SK-N-SH (cell line): ENCODE measurements around the gene MS4A15. TPM values are rescaled to one million over a fixed set of nuclear protein-coding genes. Genes with fewer than 3 reads are reported as not detected.

ENCODE experiments used
- CTCF ChIA-PET: fragments of 300-600, 350-600 bp; formaldehyde crosslinking; extraction: SDS; loops from one replicate; lab custom pipeline; 2021; lab: Yijun Ruan, JAX
- POLR2A ChIA-PET: fragments of 350-600 bp; sonication (Branson Sonifier 250); formaldehyde crosslinking; extraction: SDS; loops from one replicate; lab custom pipeline; 2020; ENCODE audit warnings: antibody characterized with exemption, inconsistent platforms; lab: Yijun Ruan, JAX
- DNase-seq: peaks from one replicate; pipeline ENCODE4 v3.0.0; 2012
- H2AFZ ChIP-seq: fragments of 200-600 bp; sonication (generic); 2 replicates; pipeline ENCODE4 v1.8.1; 2016; ENCODE audit warnings: antibody characterized with exemption, mild to moderate bottlenecking, low read depth
- H3F3A ChIP-seq: fragments of 200-600 bp; sonication (generic); replicated peaks from 2 replicates; pipeline ENCODE3; 2016; ENCODE audit warnings: antibody characterized with exemption, mild to moderate bottlenecking; ENCODE audit not compliant: insufficient read depth
- H3K27ac ChIP-seq, 2 experiments: fragments of 200-500 bp in 1 of 2; fragments of 200-600 bp in 1 of 2; sonication (Bioruptor generic) in 1 of 2; sonication (generic), shearing (Covaris generic) in 1 of 2; 2 replicates each; pipeline versions ENCODE4 v1.5.1 to v1.6.1; 2014 to 2016; ENCODE audit warnings: low read depth in 2 of 2, inconsistent platforms in 1 of 2, low read length in 1 of 2, mild to moderate bottlenecking in 1 of 2, mixed read lengths in 1 of 2
- H3K27me3 ChIP-seq: fragments of 200-600 bp; sonication (generic), shearing (Covaris generic); 2 replicates; pipeline ENCODE4 v1.6.1; 2016; ENCODE audit warnings: mixed run types; ENCODE audit not compliant: insufficient read depth
- H3K36me3 ChIP-seq, 2 experiments: fragments of 200-500 bp in 1 of 2; fragments of 200-600 bp in 1 of 2; sonication (Bioruptor generic) in 1 of 2; sonication (generic) in 1 of 2; replicated peaks in 1 of 2; 2 replicates each; pipeline versions ENCODE3 to v1.5.1; 2014 to 2016; ENCODE audit warnings: low read length in 1 of 2, mild to moderate bottlenecking in 1 of 2; ENCODE audit not compliant: insufficient read depth in 2 of 2, control insufficient read depth in 1 of 2
- H3K4me1 ChIP-seq, 2 experiments: fragments of 200-500 bp in 1 of 2; fragments of 200-600 bp in 1 of 2; sonication (Bioruptor generic) in 1 of 2; sonication (generic), shearing (Covaris generic) in 1 of 2; 2 replicates each; pipeline versions ENCODE4 v1.5.1 to v1.6.1; 2014 to 2016; ENCODE audit warnings: low read depth in 1 of 2, low read length in 1 of 2, mixed run types in 1 of 2; ENCODE audit not compliant: insufficient read depth in 2 of 2, control insufficient read depth in 1 of 2
- H3K4me2 ChIP-seq: fragments of 200-600 bp; sonication (generic), shearing (Covaris generic); 2 replicates; pipeline ENCODE4 v1.6.1; 2017; ENCODE audit warnings: mixed run types
- H3K4me3 ChIP-seq, 2 experiments: fragments of 200-500 bp in 1 of 2; fragments of 200-600 bp in 1 of 2; sonication (Bioruptor generic) in 1 of 2; sonication (generic), shearing (Covaris generic) in 1 of 2; 2 replicates each; pipeline versions ENCODE4 v1.5.1 to v1.8.1; 2014 to 2016; ENCODE audit warnings: low read depth in 2 of 2, inconsistent platforms in 1 of 2, low read length in 1 of 2, mild to moderate bottlenecking in 1 of 2, mixed read lengths in 1 of 2, moderate library complexity in 1 of 2
- H3K79me2 ChIP-seq: fragments of 200-600 bp; sonication (generic); 2 replicates; pipeline ENCODE4 v1.8.1; 2017; ENCODE audit warnings: mild to moderate bottlenecking; ENCODE audit not compliant: insufficient read depth
- H3K9ac ChIP-seq: fragments of 200-600 bp; sonication (generic); 2 replicates; pipeline ENCODE4 v1.6.1; 2017; ENCODE audit warnings: mixed run types
- H3K9me2 ChIP-seq: fragments of 200-600 bp; sonication (generic); 2 replicates; pipeline ENCODE4 v1.6.1; 2017; ENCODE audit warnings: mixed run types
- H3K9me3 ChIP-seq: fragments of 200-600 bp; sonication (generic); 2 replicates; pipeline ENCODE4 v1.6.1; 2017; ENCODE audit warnings: mixed run types, mild to moderate bottlenecking, moderate library complexity
- H4K20me1 ChIP-seq: fragments of 200-600 bp; sonication (generic); 2 replicates; pipeline ENCODE4 v1.6.1; 2017; ENCODE audit warnings: mild to moderate bottlenecking, mixed run types; ENCODE audit not compliant: insufficient read depth
- CHD2 ChIP-seq: fragments of 150-350 bp; IDR thresholded peaks from 2 replicates; pipeline ENCODE4 v1.6.1; 2018; ENCODE audit warnings: low read length; ENCODE audit not compliant: partially characterized antibody
- CTCF ChIP-seq: fragments of 200-600 bp; sonication (generic); IDR thresholded peaks from 2 replicates; pipeline ENCODE4 v1.6.1; 2017; ENCODE audit warnings: antibody characterized with exemption, mild to moderate bottlenecking, moderate library complexity
- FOXJ3 ChIP-seq: sonication (generic); formaldehyde crosslinking; IDR thresholded peaks from 2 replicates; pipeline ENCODE4 v1.5.1; 2020; ENCODE audit warnings: mild to moderate bottlenecking, missing genetic modification reagents
- FOXM1 ChIP-seq: IDR thresholded peaks from 2 replicates; pipeline ENCODE4 v1.4.0; 2012; ENCODE audit warnings: low read depth, mild to moderate bottlenecking
- GATA2 ChIP-seq: sonication (generic); formaldehyde crosslinking; IDR thresholded peaks from 2 replicates; pipeline ENCODE4 v1.5.0; 2020; ENCODE audit warnings: mild to moderate bottlenecking, missing genetic modification reagents
- IRF3 ChIP-seq: fragments of 150-350 bp; IDR thresholded peaks from 2 replicates; pipeline ENCODE4 v1.6.1; 2016; ENCODE audit warnings: mild to moderate bottlenecking, low read depth, low read length
- NFIC ChIP-seq: IDR thresholded peaks from 2 replicates; pipeline ENCODE4 v1.4.0; 2012; ENCODE audit warnings: borderline replicate concordance
- NRF1 ChIP-seq: IDR thresholded peaks from 2 replicates; pipeline ENCODE4 v1.6.1; 2012; ENCODE audit warnings: low read depth, mild to moderate bottlenecking, low read length
- RAD21 ChIP-seq: IDR thresholded peaks from 2 replicates; pipeline ENCODE4 v1.6.1; 2012; ENCODE audit warnings: mild to moderate bottlenecking, low read length
- RCOR1 ChIP-seq: fragments of 150-350 bp; IDR thresholded peaks from 2 replicates; pipeline ENCODE4 v1.6.1; 2017; ENCODE audit warnings: antibody characterized with exemption, low read length
- RFX5 ChIP-seq: IDR thresholded peaks from 2 replicates; pipeline ENCODE4 v1.6.1; 2012; ENCODE audit warnings: mild to moderate bottlenecking, improper control_type of control experiment, low read length
- RXRA ChIP-seq: IDR thresholded peaks from 2 replicates; pipeline ENCODE4 v1.4.0; 2012; ENCODE audit warnings: low read depth, mild to moderate bottlenecking, borderline replicate concordance
- SIN3A ChIP-seq: IDR thresholded peaks from 2 replicates; pipeline ENCODE4 v1.6.1; 2012; ENCODE audit warnings: low read depth, mild to moderate bottlenecking, low read length, moderate library complexity, borderline replicate concordance
- TAF1 ChIP-seq: IDR thresholded peaks from 2 replicates; pipeline ENCODE4 v1.6.1; 2012; ENCODE audit warnings: low read depth, mild to moderate bottlenecking, low read length, moderate library complexity, borderline replicate concordance
- TCF12 ChIP-seq: IDR thresholded peaks from 2 replicates; pipeline ENCODE4 v1.4.0; 2012
- USF2 ChIP-seq: fragments of 150-350 bp; IDR thresholded peaks from 2 replicates; pipeline ENCODE4 v1.6.1; 2017; ENCODE audit warnings: antibody characterized with exemption, low read length, low read depth, borderline replicate concordance
- ZBTB33 ChIP-seq: IDR thresholded peaks from 2 replicates; pipeline ENCODE4 v1.4.0; 2012; ENCODE audit warnings: low read depth, borderline replicate concordance
- WGBS: methylation state at CpG from one replicate; pipeline ENCODE4 v1.1.6; 2017; ENCODE audit warnings: low lambda C conversion rate; 5-methylcytosine and 5-hydroxymethylcytosine counted together
- polyA plus RNA-seq, 3 experiments: library from polyadenylated mRNA; depleted of rRNA; stranded (reverse); fragments of >200 nt; gene quantifications; 2 replicates each; pipeline ENCODE4 v1.2.3, GENCODE V29; 2012

MS4A15 gene
- polyA plus RNA-seq, 1 of the 3 experiments (the other 2 are of a cell fraction), result not detected

GRCh38 chr11:60720460-60720859 lies 36.2 kb upstream of the MS4A15 start:
- Histone ChIP-seq H3K27ac (no peak overlapping the region), H3K4me3 (no peak overlapping the region), H3K9ac (no peak overlapping the region), H3K9me2 (no peaks in the 10 kb centered on the region), H3K36me3 (no peaks in the 10 kb centered on the region), H2AFZ (no peak overlapping the region), H3K9me3 (no peaks in the 10 kb centered on the region), H4K20me1 (no peaks in the 10 kb centered on the region), H3F3A (no peaks in the 10 kb centered on the region), H3K4me1 (no peaks in the 10 kb centered on the region), H3K79me2 (no peaks in the 10 kb centered on the region), H3K27me3 (peaks cover 46% of the 10 kb centered on the region), H3K4me2 (no peak overlapping the region)
- TF ChIP-seq RXRA (no peak), ZBTB33 (no peak), USF2 (no peak), TCF12 (no peak), NFIC (no peak), TAF1 (no peak), RFX5 (no peak), CHD2 (no peak), NRF1 (no peak), CTCF (no peak), FOXJ3 (CRISPR knock-in tag) (no peak)
- WGBS, result 3% methylated on average over 6 of the region's 6 CpGs
- DNase-seq, result no peak
- CTCF ChIA-PET, result interaction anchor here (0.6 kb wide), 1 partner anchor 1713 kb away, joined by 3 read pairs; no protein-coding TSS in a partner anchor
- POLR2A ChIA-PET, result no interaction called here

- Histone ChIP-seq H3K9me2 (no peaks in the 10 kb centered on the region), H3K9ac (no peak within 1 kb of the TSS), H3K9me3 (no peaks in the 10 kb centered on the region), H3K27ac (no peak within 1 kb of the TSS), H3K36me3 (no peaks in the 10 kb centered on the region), H3K27me3 (peaks cover 34% of the 10 kb centered on the region; the same call in 1 of the 2 replicates), H2AFZ (no peak within 1 kb of the TSS), H3K79me2 (no peaks in the 10 kb centered on the region)
- POLR2A ChIA-PET, result no interaction called here
- TF ChIP-seq SIN3A (no peak), RFX5 (no peak), FOXM1 (no peak), CTCF (no peak), RAD21 (no peak), RCOR1 (no peak), TCF12 (no peak), GATA2 (CRISPR knock-in tag) (no peak), IRF3 (no peak), RXRA (no peak)
- TF ChIP-seq, all 33 proteins: peak for 0
- DNase-seq, result no peak
- CTCF ChIA-PET, result no interaction called here
- H3K4me2 ChIP-seq, result no peak within 1 kb of the TSS
- no peaks in the 10 kb centered on the region for H4K20me1 ChIP-seq
- H3K4me1 ChIP-seq, result no peaks in the 10 kb centered on the region
- H3K4me3 ChIP-seq, result no peak within 1 kb of the TSS
- WGBS, result 38% methylated on average over 3 of the region's 3 CpGs
- H3F3A ChIP-seq, result no peaks in the 10 kb centered on the region
Measured at GRCh38 chr11:60724420-60724819, 32.2 kb upstream of the MS4A15 start, which contains the start of gene MS4A18. MS4A18 (plus strand) TSS chr11:60724720.
